HUES48 (cell line): ENCODE measurements around the gene TPRKB.
"Not testable (repeated sequence)": the region's sequence is repeated elsewhere in the genome, so short reads cannot be mapped to it uniquely, and the experiment has no call there.

ENCODE experiments used
- H3K27ac ChIP-seq: one replicate; pipeline ENCODE4 v1.7.0; 2013; ENCODE audit warnings: low read depth, low read length, inconsistent platforms
- H3K27me3 ChIP-seq: 2 replicates; pipeline ENCODE4 v1.6.1; 2013; ENCODE audit warnings: mild to moderate bottlenecking, low read length; ENCODE audit not compliant: control insufficient read depth, insufficient read depth
- H3K36me3 ChIP-seq: 2 replicates; pipeline ENCODE4 v1.6.1; 2013; ENCODE audit warnings: low read length; ENCODE audit not compliant: control insufficient read depth, insufficient read depth
- H3K4me1 ChIP-seq: 2 replicates; pipeline ENCODE4 v1.6.1; 2013; ENCODE audit warnings: mild to moderate bottlenecking, low read length; ENCODE audit not compliant: control insufficient read depth, insufficient read depth
- H3K4me3 ChIP-seq: 2 replicates; pipeline ENCODE4 v1.5.1; 2013; ENCODE audit warnings: mild to moderate bottlenecking, low read depth, low read length
- H3K9ac ChIP-seq: 2 replicates; pipeline ENCODE4 v1.6.1; 2013; ENCODE audit warnings: mild to moderate bottlenecking, low read depth, low read length, moderate library complexity
- H3K9me3 ChIP-seq: 2 replicates; pipeline ENCODE4 v1.6.1; 2013; ENCODE audit warnings: low read length; ENCODE audit not compliant: control insufficient read depth, insufficient read depth

TPRKB gene

GRCh38 chr2:73736855-73737779 is at the start of gene TPRKB:
TPRKB (minus strand) TSS chr2:73737345; CDS start chr2:73734569, 2,776 bp downstream.
- peaks cover 38% of the 10 kb centered on the region for H3K27me3 ChIP-seq
- H3K9ac ChIP-seq = peak within 1 kb of the TSS; percentile 35
- H3K4me1 ChIP-seq = 0 out of 2 replicates have a peak, but pooled peaks cover 7% of the 10 kb centered on the region
- H3K4me3 ChIP-seq = peak within 1 kb of the TSS; percentile 94
- peaks cover 17% of the 10 kb centered on the region for H3K36me3 ChIP-seq
- peaks cover 9% of the 10 kb centered on the region for H3K9me3 ChIP-seq
- H3K27ac ChIP-seq = peak within 1 kb of the TSS; percentile 46

- H3K27ac ChIP-seq, H3K4me3 ChIP-seq, H3K9ac ChIP-seq, H3K9me3 ChIP-seq, H3K4me1 ChIP-seq, H3K27me3 ChIP-seq, H3K36me3 ChIP-seq: not testable (repeated sequence)
These were observed 46.7 kb upstream of the TPRKB start, which contains the start of gene C2orf78 for GRCh38 chr2:73783883-73784282. C2orf78 (plus strand) TSS chr2:73784183; CDS start chr2:73784310, 127 bp downstream.

DNA sequence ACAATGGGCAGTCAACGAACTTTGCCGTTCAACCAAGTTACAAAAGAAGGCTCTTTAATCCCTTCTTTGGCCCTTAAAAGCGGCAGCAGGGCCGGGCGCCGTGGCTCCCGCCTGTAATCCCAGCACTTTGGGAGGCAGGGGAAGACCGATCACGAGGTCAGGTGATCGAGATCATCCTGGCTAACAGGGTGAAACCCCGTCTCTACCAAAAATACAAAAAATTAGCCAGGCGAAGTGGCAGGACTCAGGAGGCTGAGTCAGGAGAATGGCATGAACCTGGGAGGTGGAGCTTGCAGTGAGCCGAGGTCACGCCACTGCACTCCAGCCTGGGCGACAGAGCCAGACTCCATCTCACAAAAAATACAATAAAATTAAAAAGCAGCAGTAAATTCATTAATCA is 46.3 kb upstream of the TPRKB start:
- not testable (repeated sequence) for H3K4me1 ChIP-seq, H3K4me3 ChIP-seq, H3K9ac ChIP-seq, H3K9me3 ChIP-seq, H3K36me3 ChIP-seq, H3K27ac ChIP-seq, H3K27me3 ChIP-seq

GRCh38 chr2:73780237-73780582 is 43.1 kb upstream of the TPRKB start:
- Histone ChIP-seq H3K27me3 (no peaks in the 10 kb centered on the region), H3K27ac (no peak overlapping the region), H3K36me3 (peaks cover 21% of the 10 kb centered on the region), H3K4me3 (peak overlapping the region; percentile 87; the same call in 1 of the 2 replicates), H3K4me1 (0 out of 2 replicates have a peak, but pooled peaks cover 3% of the 10 kb centered on the region), H3K9ac (no peak overlapping the region), H3K9me3 (no peaks in the 10 kb centered on the region)

DNA sequence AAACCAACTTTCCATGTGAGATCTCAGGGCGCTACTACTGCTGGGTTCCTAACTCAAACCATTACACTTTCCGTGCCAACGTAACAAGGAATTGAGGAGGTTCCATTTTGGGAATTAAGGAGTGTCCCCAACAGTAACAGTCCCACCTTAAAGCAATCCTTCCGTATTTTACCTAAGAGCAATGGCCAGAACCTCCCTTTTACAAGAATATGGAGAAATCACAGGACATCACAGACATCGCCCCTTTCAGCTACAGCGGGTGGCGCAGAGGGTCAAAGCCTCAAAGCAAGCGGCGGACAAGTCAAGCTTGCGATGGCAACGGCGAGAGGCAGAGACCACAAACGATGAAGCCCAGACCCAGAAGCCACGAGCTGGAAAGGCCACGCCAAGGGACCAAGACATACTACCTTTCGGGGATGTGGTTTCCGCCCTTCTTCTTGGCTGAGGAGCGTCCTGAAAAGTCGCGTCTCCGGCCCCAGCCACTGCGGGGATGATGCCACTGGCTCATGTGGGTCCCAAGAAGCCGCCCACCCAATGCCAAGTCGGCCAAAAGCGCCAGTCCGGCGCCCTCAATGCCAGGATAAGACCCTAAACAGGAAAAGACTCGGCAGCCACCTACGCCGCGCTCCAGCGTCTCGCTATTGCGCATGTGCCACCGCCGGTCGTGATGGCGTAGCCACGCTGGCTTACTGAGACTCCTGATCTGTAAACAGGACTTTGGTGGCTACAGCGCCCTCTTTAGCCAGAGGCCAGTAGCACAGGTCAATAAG is 42.5 kb upstream of the TPRKB start, which contains the start of gene DUSP11:
Gene DUSP11, minus strand, starts transcription at position 637 of the 770 bp plus-strand sequence. Its CDS starts 129 bp downstream, at position 508.
- H3K9me3 ChIP-seq = no peaks in the 10 kb centered on the region
- 0 out of 2 replicates have a peak, but pooled peaks cover 3% of the 10 kb centered on the region for H3K4me1 ChIP-seq
- H3K4me3 ChIP-seq = peak within 1 kb of the TSS; percentile 87
- peak within 1 kb of the TSS; percentile 80 for H3K27ac ChIP-seq
- H3K27me3 ChIP-seq = no peaks in the 10 kb centered on the region
- H3K36me3 ChIP-seq = peaks cover 26% of the 10 kb centered on the region
- peak within 1 kb of the TSS; percentile 92 for H3K9ac ChIP-seq

- not testable (repeated sequence) for H3K9me3 ChIP-seq, H3K27me3 ChIP-seq, H3K4me1 ChIP-seq, H3K27ac ChIP-seq
- Histone ChIP-seq H3K4me3 (peak overlapping the region; percentile 87), H3K9ac (peak overlapping the region; percentile 92), H3K36me3 (peaks cover 33% of the 10 kb centered on the region)
These were observed 41.8 kb upstream of the TPRKB start for GRCh38 chr2:73778867-73779466.

DNA sequence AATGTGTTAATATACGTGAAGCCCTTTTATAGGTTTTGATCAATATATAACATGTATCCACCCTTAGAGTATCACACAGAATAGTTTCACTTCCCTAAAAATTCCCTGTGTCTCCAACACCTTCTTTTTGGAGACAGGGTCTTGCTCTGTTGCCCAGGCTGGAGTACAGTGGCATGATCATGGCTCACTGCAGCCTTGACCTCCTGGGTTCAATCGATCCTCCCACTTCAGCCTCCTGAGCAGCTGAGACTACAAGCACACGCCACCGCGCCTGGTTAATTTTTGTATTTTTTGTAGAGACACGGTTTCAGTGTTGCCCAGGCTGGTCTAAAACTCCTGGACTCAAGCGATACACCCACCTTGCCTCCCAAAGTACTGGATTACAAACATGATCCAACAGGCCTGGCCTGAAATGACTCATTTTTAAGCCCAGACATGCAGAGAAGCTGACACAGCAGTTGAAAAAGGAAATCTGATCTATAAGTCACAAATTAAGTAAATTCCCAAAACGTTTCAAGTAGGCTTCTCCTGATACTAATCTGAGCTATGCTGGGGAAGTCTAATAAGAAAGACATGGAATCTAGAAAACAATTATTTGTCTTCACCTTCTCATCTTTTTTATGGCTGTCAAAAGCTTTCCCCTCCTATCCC is 39.8 kb upstream of the TPRKB start:
- H3K27ac ChIP-seq = no peak overlapping the region
- H3K36me3 ChIP-seq = peaks cover 53% of the 10 kb centered on the region
- H3K4me3 ChIP-seq = no peak overlapping the region
- H3K27me3 ChIP-seq = no peaks in the 10 kb centered on the region
- H3K9ac ChIP-seq = no peak overlapping the region
- no peaks in the 10 kb centered on the region for H3K9me3 ChIP-seq
- H3K4me1 ChIP-seq = 0 out of 2 replicates have a peak, but pooled peaks cover 3% of the 10 kb centered on the region

- Histone ChIP-seq H3K27ac (no peak overlapping the region), H3K4me3 (no peak overlapping the region), H3K9ac (no peak overlapping the region), H3K9me3 (no peaks in the 10 kb centered on the region), H3K27me3 (no peaks in the 10 kb centered on the region), H3K4me1 (0 out of 2 replicates have a peak, but pooled peaks cover 3% of the 10 kb centered on the region), H3K36me3 (peaks cover 54% of the 10 kb centered on the region)
These were observed 39.2 kb upstream of the TPRKB start for GRCh38 chr2:73776381-73776780.

GRCh38 chr2:73772819-73773218 is 35.7 kb upstream of the TPRKB start:
- Histone ChIP-seq H3K4me3 (no peak overlapping the region), H3K9me3 (no peaks in the 10 kb centered on the region), H3K27ac (no peak overlapping the region), H3K36me3 (peaks cover 75% of the 10 kb centered on the region), H3K9ac (no peak overlapping the region), H3K4me1 (no peaks in the 10 kb centered on the region), H3K27me3 (no peaks in the 10 kb centered on the region)

GRCh38 chr2:73770725-73771124 is 33.6 kb upstream of the TPRKB start:
- Histone ChIP-seq H3K27me3 (no peaks in the 10 kb centered on the region), H3K36me3 (peaks cover 79% of the 10 kb centered on the region), H3K4me3 (no peak overlapping the region), H3K9me3 (no peaks in the 10 kb centered on the region), H3K4me1 (no peaks in the 10 kb centered on the region), H3K9ac (no peak overlapping the region), H3K27ac (no peak overlapping the region)
